Measurements from ENCODE around the gene PRKN.

The PRKN gene

GRCh38 chr6:162267641-162268040 is 459.9 kb downstream of the PRKN start:
- Histone ChIP-seq H2BK5ac (ENCODE audit: low read depth, low read length, poor library complexity, severe bottlenecking) (no peak overlapping the region), H3K4me1 (ENCODE audit: control insufficient read depth, insufficient read depth, low read depth, low read length) (no peaks in the 10 kb centered on the region), H2AFZ (ENCODE audit: low read depth, low read length) (no peak overlapping the region), H2AK5ac (ENCODE audit: low read length, severe bottlenecking) (no peak overlapping the region), H3K36me3 (ENCODE audit: control insufficient read depth in 1 of 2, insufficient read depth in 2 of 2, low read depth in 1 of 2, low read length in 2 of 2) (no peaks in the 10 kb centered on the region), H3K4me3 (ENCODE audit: insufficient read depth in 1 of 2, low read depth in 1 of 2, low read length in 2 of 2) (no peak overlapping the region), H3K23ac (ENCODE audit: low read length in 2 of 2) (no peak overlapping the region), H4K91ac (ENCODE audit: low read length) (no peak overlapping the region), H3K4me2 (ENCODE audit: low read length, poor library complexity, severe bottlenecking) (no peak overlapping the region), H2BK120ac (ENCODE audit: low read depth, low read length) (no peak overlapping the region), H3K4ac (ENCODE audit: low read depth in 1 of 2, low read length in 2 of 2) (no peak overlapping the region), H3K9ac (ENCODE audit: low read length) (no peak overlapping the region), H4K8ac (ENCODE audit: low read length) (no peak overlapping the region), H3K18ac (ENCODE audit: low read depth in 1 of 2, low read length in 2 of 2) (no peak overlapping the region), H3K14ac (ENCODE audit: low read length in 2 of 2) (no peak overlapping the region), H3K27me3 (ENCODE audit: control insufficient read depth in 1 of 2, insufficient read depth in 1 of 2, low read length in 2 of 2) (no peaks in the 10 kb centered on the region), H2BK12ac (ENCODE audit: low read length in 2 of 2) (no peak overlapping the region), H3K9me3 (ENCODE audit: control insufficient read depth, low read length) (no peaks in the 10 kb centered on the region), H2BK15ac (ENCODE audit: low read depth, poor library complexity, severe bottlenecking) (no peak overlapping the region), H3K79me1 (replicated peaks; ENCODE audit: low read length, poor library complexity, severe bottlenecking) (no peaks in the 10 kb centered on the region), H3K27ac (ENCODE audit: low read length, poor library complexity, severe bottlenecking) (no peak overlapping the region)
- DNase-seq = no peak
- 86% methylated on average over 1 of the region's 2 CpGs for WGBS

- Histone ChIP-seq H3K79me1 (replicated peaks; ENCODE audit: low read length, poor library complexity, severe bottlenecking) (no peaks in the 10 kb centered on the region), H3K4me1 (ENCODE audit: control insufficient read depth, insufficient read depth, low read depth, low read length) (peaks cover 2% of the 10 kb centered on the region), H4K91ac (ENCODE audit: low read length) (no peak overlapping the region), H3K14ac (ENCODE audit: low read length in 2 of 2) (no peak overlapping the region), H3K9me3 (ENCODE audit: control insufficient read depth, low read length) (no peaks in the 10 kb centered on the region), H3K4ac (ENCODE audit: low read depth in 1 of 2, low read length in 2 of 2) (no peak overlapping the region), H2BK12ac (ENCODE audit: low read length in 2 of 2) (no peak overlapping the region), H2BK5ac (ENCODE audit: low read depth, low read length, poor library complexity, severe bottlenecking) (no peak overlapping the region), H3K27ac (ENCODE audit: low read length, poor library complexity, severe bottlenecking) (no peak overlapping the region), H3K36me3 (ENCODE audit: control insufficient read depth in 1 of 2, insufficient read depth in 2 of 2, low read depth in 1 of 2, low read length in 2 of 2) (no peaks in the 10 kb centered on the region), H3K4me3 (ENCODE audit: insufficient read depth in 1 of 2, low read depth in 1 of 2, low read length in 2 of 2) (no peak overlapping the region), H3K18ac (ENCODE audit: low read depth in 1 of 2, low read length in 2 of 2) (no peak overlapping the region), H2AK5ac (ENCODE audit: low read length, severe bottlenecking) (no peak overlapping the region), H2BK15ac (ENCODE audit: low read depth, poor library complexity, severe bottlenecking) (no peak overlapping the region), H3K23ac (ENCODE audit: low read length in 2 of 2) (no peak overlapping the region), H3K9ac (ENCODE audit: low read length) (no peak overlapping the region), H2AFZ (ENCODE audit: low read depth, low read length) (no peak overlapping the region), H3K4me2 (ENCODE audit: low read length, poor library complexity, severe bottlenecking) (no peak overlapping the region), H2BK120ac (ENCODE audit: low read depth, low read length) (no peak overlapping the region), H4K8ac (ENCODE audit: low read length) (no peak overlapping the region), H3K27me3 (ENCODE audit: control insufficient read depth in 1 of 2, insufficient read depth in 1 of 2, low read length in 2 of 2) (no peaks in the 10 kb centered on the region)
- WGBS = 79% methylated on average over 3 of the region's 4 CpGs
- no peak for DNase-seq
Observed at GRCh38 chr6:162267126-162267525, 460.4 kb downstream of the PRKN start.

DNA sequence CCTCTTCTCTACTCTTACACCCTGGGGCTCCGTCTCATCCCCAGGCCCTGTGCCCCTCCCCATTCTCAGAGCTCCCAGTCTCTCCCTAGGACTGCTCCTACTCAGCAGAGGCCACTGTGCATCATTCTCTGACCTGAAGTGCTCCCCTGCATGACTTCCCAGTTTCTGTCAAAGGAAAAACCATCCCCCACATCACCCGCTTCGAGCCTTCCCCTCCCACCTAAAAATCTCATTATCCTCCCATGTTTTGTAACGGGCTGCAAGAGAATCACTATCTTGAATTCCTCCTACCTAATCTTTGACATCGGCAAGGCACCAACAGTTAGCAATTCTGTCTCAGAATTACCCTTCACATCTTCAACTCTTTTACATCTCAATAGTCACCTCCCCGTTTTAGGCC is 463.0 kb downstream of the PRKN start:
- H2BK120ac ChIP-seq (ENCODE audit: low read depth, low read length) = no peak overlapping the region
- H3K4me1 ChIP-seq (ENCODE audit: control insufficient read depth, insufficient read depth, low read depth, low read length) = peaks cover 2% of the 10 kb centered on the region
- H2BK5ac ChIP-seq (ENCODE audit: low read depth, low read length, poor library complexity, severe bottlenecking) = no peak overlapping the region
- H3K4ac ChIP-seq (ENCODE audit: low read depth in 1 of 2, low read length in 2 of 2) = no peak overlapping the region
- no peak overlapping the region for H3K4me2 ChIP-seq (ENCODE audit: low read length, poor library complexity, severe bottlenecking)
- no peak overlapping the region for H3K23ac ChIP-seq (ENCODE audit: low read length in 2 of 2)
- no peak overlapping the region for H2AK5ac ChIP-seq (ENCODE audit: low read length, severe bottlenecking)
- H3K14ac ChIP-seq (ENCODE audit: low read length in 2 of 2) = no peak overlapping the region
- no peak overlapping the region for H4K91ac ChIP-seq (ENCODE audit: low read length)
- no peaks in the 10 kb centered on the region for H3K36me3 ChIP-seq (ENCODE audit: control insufficient read depth in 1 of 2, insufficient read depth in 2 of 2, low read depth in 1 of 2, low read length in 2 of 2)
- 74% methylated on average over 6 of the region's 6 CpGs for WGBS
- H3K18ac ChIP-seq (ENCODE audit: low read depth in 1 of 2, low read length in 2 of 2) = no peak overlapping the region
- no peak overlapping the region for H3K4me3 ChIP-seq (ENCODE audit: insufficient read depth in 1 of 2, low read depth in 1 of 2, low read length in 2 of 2)
- H3K9me3 ChIP-seq (ENCODE audit: control insufficient read depth, low read length) = no peaks in the 10 kb centered on the region
- no peak overlapping the region for H3K9ac ChIP-seq (ENCODE audit: low read length)
- H2BK12ac ChIP-seq (ENCODE audit: low read length in 2 of 2) = no peak overlapping the region
- no peaks in the 10 kb centered on the region for H3K79me1 ChIP-seq (replicated peaks; ENCODE audit: low read length, poor library complexity, severe bottlenecking)
- H2BK15ac ChIP-seq (ENCODE audit: low read depth, poor library complexity, severe bottlenecking) = no peak overlapping the region
- H3K27ac ChIP-seq (ENCODE audit: low read length, poor library complexity, severe bottlenecking) = no peak overlapping the region
- DNase-seq = no peak
- no peaks in the 10 kb centered on the region for H3K27me3 ChIP-seq (ENCODE audit: control insufficient read depth in 1 of 2, insufficient read depth in 1 of 2, low read length in 2 of 2)
- no peak overlapping the region for H4K8ac ChIP-seq (ENCODE audit: low read length)
- no peak overlapping the region for H2AFZ ChIP-seq (ENCODE audit: low read depth, low read length)

- DNase-seq = no peak
- Histone ChIP-seq H3K4me2 (ENCODE audit: low read length, poor library complexity, severe bottlenecking) (peak overlapping the region; percentile 52), H3K4me1 (ENCODE audit: control insufficient read depth, insufficient read depth, low read depth, low read length) (peaks cover 2% of the 10 kb centered on the region), H3K9me3 (ENCODE audit: control insufficient read depth, low read length) (no peaks in the 10 kb centered on the region), H2BK15ac (ENCODE audit: low read depth, poor library complexity, severe bottlenecking) (no peak overlapping the region), H2AK5ac (ENCODE audit: low read length, severe bottlenecking) (no peak overlapping the region), H4K91ac (ENCODE audit: low read length) (no peak overlapping the region), H2BK120ac (ENCODE audit: low read depth, low read length) (no peak overlapping the region), H3K36me3 (ENCODE audit: control insufficient read depth in 1 of 2, insufficient read depth in 2 of 2, low read depth in 1 of 2, low read length in 2 of 2) (no peaks in the 10 kb centered on the region), H4K8ac (ENCODE audit: low read length) (no peak overlapping the region), H3K4me3 (ENCODE audit: insufficient read depth in 1 of 2, low read depth in 1 of 2, low read length in 2 of 2) (no peak overlapping the region), H3K4ac (ENCODE audit: low read depth in 1 of 2, low read length in 2 of 2) (no peak overlapping the region), H3K14ac (ENCODE audit: low read length in 2 of 2) (no peak overlapping the region), H3K18ac (ENCODE audit: low read depth in 1 of 2, low read length in 2 of 2) (no peak overlapping the region), H3K27ac (ENCODE audit: low read length, poor library complexity, severe bottlenecking) (no peak overlapping the region), H3K27me3 (ENCODE audit: control insufficient read depth in 1 of 2, insufficient read depth in 1 of 2, low read length in 2 of 2) (no peaks in the 10 kb centered on the region), H2AFZ (ENCODE audit: low read depth, low read length) (no peak overlapping the region), H3K79me1 (replicated peaks; ENCODE audit: low read length, poor library complexity, severe bottlenecking) (no peaks in the 10 kb centered on the region), H3K23ac (ENCODE audit: low read length in 2 of 2) (no peak overlapping the region), H2BK12ac (ENCODE audit: low read length in 2 of 2) (no peak overlapping the region), H3K9ac (ENCODE audit: low read length) (no peak overlapping the region), H2BK5ac (ENCODE audit: low read depth, low read length, poor library complexity, severe bottlenecking) (no peak overlapping the region)
- 91% methylated on average over 15 of the region's 15 CpGs for WGBS
Observed at GRCh38 chr6:162262466-162263196, 464.9 kb downstream of the PRKN start.
